PFSK-1 (cell line): ENCODE data around the gene UGT1A7.

Experiments used
- FOXP2 ChIP-seq: optimal IDR thresholded peaks from 2 replicates; pipeline ENCODE3; 2011; ENCODE audit warnings: borderline replicate concordance, control low read depth, inconsistent platforms; ENCODE audit not compliant: insufficient read depth; ENCODE audit errors: extremely low read length, extremely low read depth
- POLR2AphosphoS5 ChIP-seq: IDR thresholded peaks from 2 replicates; pipeline ENCODE4 v1.6.1; 2012; ENCODE audit warnings: low read depth, mild to moderate bottlenecking, control low read depth, low read length, moderate library complexity
- REST ChIP-seq, 2 experiments: IDR thresholded peaks; 2 replicates each; pipeline versions ENCODE4 v1.6.1 to v1.8.0; 2011 to 2012; ENCODE audit warnings: low read depth in 2 of 2, low read length in 2 of 2, control low read depth in 1 of 2, inconsistent platforms in 1 of 2, mild to moderate bottlenecking in 1 of 2, moderate library complexity in 1 of 2; ENCODE audit not compliant: insufficient read depth in 1 of 2
- SIN3A ChIP-seq: IDR thresholded peaks from 2 replicates; pipeline ENCODE4 v1.6.1; 2012; ENCODE audit warnings: mild to moderate bottlenecking, low read length, moderate library complexity, borderline replicate concordance; ENCODE audit not compliant: insufficient read depth
- TAF1 ChIP-seq: IDR thresholded peaks from 2 replicates; pipeline ENCODE4 v1.6.1; 2012; ENCODE audit warnings: low read length, control low read depth, borderline replicate concordance; ENCODE audit not compliant: insufficient read depth

The UGT1A7 gene

GRCh38 chr2:233816771-233817170 is 135.1 kb downstream of the UGT1A7 start:
- TF ChIP-seq REST (IDR thresholded peaks at IDR 0.05; ENCODE audit: insufficient read depth in 1 of 2, low read depth in 2 of 2, low read length in 2 of 2) (no peak), FOXP2 (no peak)

- TF ChIP-seq FOXP2: no peak
- no peak for TF ChIP-seq POLR2AphosphoS5
- no peak for TF ChIP-seq REST (IDR thresholded peaks at IDR 0.05; ENCODE audit: insufficient read depth in 1 of 2, low read depth in 2 of 2, low read length in 2 of 2)
These were observed 135.7 kb downstream of the UGT1A7 start for GRCh38 chr2:233817361-233817911.

- TF ChIP-seq REST (IDR thresholded peaks at IDR 0.05; ENCODE audit: insufficient read depth in 1 of 2, low read depth in 2 of 2, low read length in 2 of 2): no peak
These were observed 136.4 kb downstream of the UGT1A7 start for GRCh38 chr2:233817995-233818638.

- TF ChIP-seq SIN3A: no peak
- no peak for TF ChIP-seq POLR2AphosphoS5
- TF ChIP-seq FOXP2: no peak
- no peak for TF ChIP-seq REST (IDR thresholded peaks at IDR 0.05; ENCODE audit: insufficient read depth in 1 of 2, low read depth in 2 of 2, low read length in 2 of 2)
- TF ChIP-seq TAF1: no peak
These were observed 137.2 kb downstream of the UGT1A7 start for GRCh38 chr2:233818639-233819621.
